HEK293 (cell line): Measurements from ENCODE around the gene ZCCHC9.

Experiments
- GLI4 ChIP-seq: fragments of 450-650 bp; formaldehyde crosslinking; IDR thresholded peaks from 2 replicates; pipeline ENCODE4 v1.5.1; 2016; ENCODE audit warnings: missing biosample characterization, missing genetic modification characterization
- MZF1 ChIP-seq: fragments of 450-650 bp; formaldehyde crosslinking; IDR thresholded peaks from 2 replicates; pipeline ENCODE4 v1.5.1; 2017; ENCODE audit warnings: missing biosample characterization, missing genetic modification characterization, borderline replicate concordance
- SETDB1 ChIP-seq: IDR thresholded peaks from one replicate; pipeline ENCODE4 v1.6.1; 2017; ENCODE audit warnings: mild to moderate bottlenecking, low read length, moderate library complexity, mixed read lengths; ENCODE audit not compliant: insufficient read length
- ZNF138 ChIP-seq: fragments of 450-650 bp; formaldehyde crosslinking; IDR thresholded peaks from 2 replicates; pipeline ENCODE4 v1.5.1; 2016; ENCODE audit warnings: missing biosample characterization, missing genetic modification characterization, borderline replicate concordance
- ZNF175 ChIP-seq: fragments of 450-650 bp; formaldehyde crosslinking; IDR thresholded peaks from 2 replicates; pipeline ENCODE4 v1.5.1; 2016; ENCODE audit warnings: missing biosample characterization, missing genetic modification characterization
- ZNF239 ChIP-seq: fragments of 450-650 bp; formaldehyde crosslinking; IDR thresholded peaks from 2 replicates; pipeline ENCODE4 v1.5.1; 2016; ENCODE audit warnings: missing biosample characterization, missing genetic modification characterization
- ZNF24 ChIP-seq: fragments of 450-650 bp; formaldehyde crosslinking; IDR thresholded peaks from 2 replicates; pipeline ENCODE4 v1.5.1; 2016; ENCODE audit warnings: missing biosample characterization, missing genetic modification characterization
- ZNF677 ChIP-seq: fragments of 450-650 bp; IDR thresholded peaks from 2 replicates; pipeline ENCODE4 v1.5.0; 2018; ENCODE audit warnings: missing biosample characterization, mild to moderate bottlenecking, missing genetic modification characterization, moderate library complexity
- ZNF701 ChIP-seq: fragments of 450-650 bp; formaldehyde crosslinking; IDR thresholded peaks from 2 replicates; pipeline ENCODE4 v1.5.1; 2016; ENCODE audit warnings: missing biosample characterization, missing genetic modification characterization
- ZNF747 ChIP-seq: fragments of 450-650 bp; formaldehyde crosslinking; IDR thresholded peaks from 2 replicates; pipeline ENCODE4 v1.5.1; 2016; ENCODE audit warnings: missing biosample characterization, missing genetic modification characterization
- TF ChIP-seq, protein P1 (sequence below): fragments of 450-650 bp; formaldehyde crosslinking; IDR thresholded peaks from 2 replicates; pipeline ENCODE4 v1.5.1; 2016; ENCODE audit warnings: missing biosample characterization, missing genetic modification characterization
- TF ChIP-seq, protein P2 (sequence below): fragments of 450-650 bp; IDR thresholded peaks from 2 replicates; pipeline ENCODE4 v1.5.1; 2018; ENCODE audit warnings: missing biosample characterization, missing genetic modification characterization
- TF ChIP-seq, protein P3 (sequence below): fragments of 450-650 bp; formaldehyde crosslinking; IDR thresholded peaks from 2 replicates; pipeline ENCODE4 v1.5.1; 2016; ENCODE audit warnings: missing biosample characterization, missing genetic modification characterization

DNA sequence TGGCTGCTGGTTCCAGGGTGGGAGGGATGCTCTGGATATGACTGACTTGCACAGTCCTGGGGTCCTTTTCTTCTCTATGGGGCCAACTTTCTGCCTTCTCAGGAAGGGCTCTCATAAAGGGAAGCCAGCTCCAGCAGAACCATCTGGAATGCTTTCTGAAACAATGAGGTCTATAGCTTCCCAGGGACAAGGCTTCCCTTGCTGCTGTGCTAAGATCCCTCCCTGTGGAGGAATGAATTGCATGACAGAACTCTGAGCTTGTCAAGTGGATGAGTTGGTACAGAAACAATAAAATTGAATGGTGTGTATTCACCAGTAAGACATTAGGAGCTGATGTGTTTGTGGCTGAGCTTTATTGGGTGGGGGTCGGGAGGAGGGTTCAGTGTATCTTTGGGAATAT lies 48.5 kb upstream of the ZCCHC9 start:
- TF ChIP-seq, protein P1, sequence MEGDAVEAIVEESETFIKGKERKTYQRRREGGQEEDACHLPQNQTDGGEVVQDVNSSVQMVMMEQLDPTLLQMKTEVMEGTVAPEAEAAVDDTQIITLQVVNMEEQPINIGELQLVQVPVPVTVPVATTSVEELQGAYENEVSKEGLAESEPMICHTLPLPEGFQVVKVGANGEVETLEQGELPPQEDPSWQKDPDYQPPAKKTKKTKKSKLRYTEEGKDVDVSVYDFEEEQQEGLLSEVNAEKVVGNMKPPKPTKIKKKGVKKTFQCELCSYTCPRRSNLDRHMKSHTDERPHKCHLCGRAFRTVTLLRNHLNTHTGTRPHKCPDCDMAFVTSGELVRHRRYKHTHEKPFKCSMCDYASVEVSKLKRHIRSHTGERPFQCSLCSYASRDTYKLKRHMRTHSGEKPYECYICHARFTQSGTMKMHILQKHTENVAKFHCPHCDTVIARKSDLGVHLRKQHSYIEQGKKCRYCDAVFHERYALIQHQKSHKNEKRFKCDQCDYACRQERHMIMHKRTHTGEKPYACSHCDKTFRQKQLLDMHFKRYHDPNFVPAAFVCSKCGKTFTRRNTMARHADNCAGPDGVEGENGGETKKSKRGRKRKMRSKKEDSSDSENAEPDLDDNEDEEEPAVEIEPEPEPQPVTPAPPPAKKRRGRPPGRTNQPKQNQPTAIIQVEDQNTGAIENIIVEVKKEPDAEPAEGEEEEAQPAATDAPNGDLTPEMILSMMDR (tag by site-specific recombination): no peak
- TF ChIP-seq ZNF24 (tag by site-specific recombination) (no peak), MZF1 (tag by site-specific recombination) (no peak), ZNF747 (tag by site-specific recombination) (no peak), ZNF175 (tag by site-specific recombination) (no peak), ZNF138 (tag by site-specific recombination) (no peak), ZNF701 (tag by site-specific recombination) (no peak), ZNF239 (tag by site-specific recombination) (no peak), ZNF677 (no peak), GLI4 (no peak), SETDB1 (no peak)
- TF ChIP-seq, protein P2, sequence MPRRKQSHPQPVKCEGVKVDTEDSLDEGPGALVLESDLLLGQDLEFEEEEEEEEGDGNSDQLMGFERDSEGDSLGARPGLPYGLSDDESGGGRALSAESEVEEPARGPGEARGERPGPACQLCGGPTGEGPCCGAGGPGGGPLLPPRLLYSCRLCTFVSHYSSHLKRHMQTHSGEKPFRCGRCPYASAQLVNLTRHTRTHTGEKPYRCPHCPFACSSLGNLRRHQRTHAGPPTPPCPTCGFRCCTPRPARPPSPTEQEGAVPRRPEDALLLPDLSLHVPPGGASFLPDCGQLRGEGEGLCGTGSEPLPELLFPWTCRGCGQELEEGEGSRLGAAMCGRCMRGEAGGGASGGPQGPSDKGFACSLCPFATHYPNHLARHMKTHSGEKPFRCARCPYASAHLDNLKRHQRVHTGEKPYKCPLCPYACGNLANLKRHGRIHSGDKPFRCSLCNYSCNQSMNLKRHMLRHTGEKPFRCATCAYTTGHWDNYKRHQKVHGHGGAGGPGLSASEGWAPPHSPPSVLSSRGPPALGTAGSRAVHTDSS (tag by site-specific recombination): no peak
- TF ChIP-seq, protein P3, sequence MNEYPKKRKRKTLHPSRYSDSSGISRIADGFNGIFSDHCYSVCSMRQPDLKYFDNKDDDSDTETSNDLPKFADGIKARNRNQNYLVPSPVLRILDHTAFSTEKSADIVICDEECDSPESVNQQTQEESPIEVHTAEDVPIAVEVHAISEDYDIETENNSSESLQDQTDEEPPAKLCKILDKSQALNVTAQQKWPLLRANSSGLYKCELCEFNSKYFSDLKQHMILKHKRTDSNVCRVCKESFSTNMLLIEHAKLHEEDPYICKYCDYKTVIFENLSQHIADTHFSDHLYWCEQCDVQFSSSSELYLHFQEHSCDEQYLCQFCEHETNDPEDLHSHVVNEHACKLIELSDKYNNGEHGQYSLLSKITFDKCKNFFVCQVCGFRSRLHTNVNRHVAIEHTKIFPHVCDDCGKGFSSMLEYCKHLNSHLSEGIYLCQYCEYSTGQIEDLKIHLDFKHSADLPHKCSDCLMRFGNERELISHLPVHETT (tag by site-specific recombination): no peak
